CD4-positive, alpha-beta T cell treated with Interleukin-4 for 4 hours (primary cell): ENCODE measurements around the gene KCNJ11.

Experiments used
- DNase-seq: peaks from one replicate; pipeline ENCODE4 v3.0.0-alpha.2; 2020

The KCNJ11 gene

GRCh38 chr11:17389957-17390649 is 1.6 kb upstream of the KCNJ11 start:
- DNase-seq = no peak

GRCh38 chr11:17389211-17389956 is 925 bp upstream of the KCNJ11 start:
- DNase-seq = peak; percentile 62

GRCh38 chr11:17387811-17388210 is 648 bp downstream of the KCNJ11 start:
- DNase-seq = no peak

GRCh38 chr11:17387254-17387653 is 1.2 kb downstream of the KCNJ11 start:
- DNase-seq = no peak

- DNase-seq = peak; percentile 8
Observed at GRCh38 chr11:17386331-17387084, 2.0 kb downstream of the KCNJ11 start.

- no peak for DNase-seq
Observed at GRCh38 chr11:17385926-17386325, 2.5 kb downstream of the KCNJ11 start.

GRCh38 chr11:17385492-17385891 is 3.0 kb downstream of the KCNJ11 start:
- no peak for DNase-seq

GRCh38 chr11:17384002-17384511 is 4.4 kb downstream of the KCNJ11 start:
- peak; percentile 66 for DNase-seq

GRCh38 chr11:17383461-17383860 is 5.0 kb downstream of the KCNJ11 start:
- no peak for DNase-seq

GRCh38 chr11:17382046-17382728 is 6.3 kb downstream of the KCNJ11 start:
- no peak for DNase-seq

GRCh38 chr11:17381156-17381555 is 7.3 kb downstream of the KCNJ11 start:
- DNase-seq = no peak

- no peak for DNase-seq
Observed at GRCh38 chr11:17379383-17380180, 8.9 kb downstream of the KCNJ11 start.

GRCh38 chr11:17378655-17379054 is 9.8 kb downstream of the KCNJ11 start:
- no peak for DNase-seq

- no peak for DNase-seq
Observed at GRCh38 chr11:17376493-17376892, 12.0 kb downstream of the KCNJ11 start.

GRCh38 chr11:17375547-17375946 is 12.9 kb downstream of the KCNJ11 start:
- DNase-seq = no peak

- DNase-seq = no peak
Observed at GRCh38 chr11:17371614-17372013, 16.8 kb downstream of the KCNJ11 start.

GRCh38 chr11:17369684-17370243 is 18.7 kb downstream of the KCNJ11 start:
- DNase-seq = no peak

GRCh38 chr11:17369094-17369493 is 19.4 kb downstream of the KCNJ11 start:
- no peak for DNase-seq

GRCh38 chr11:17368551-17368950 is 19.9 kb downstream of the KCNJ11 start:
- DNase-seq = no peak

GRCh38 chr11:17366495-17366894 is 22.0 kb downstream of the KCNJ11 start:
- no peak for DNase-seq

GRCh38 chr11:17354601-17354991 is 33.9 kb downstream of the KCNJ11 start:
- peak; percentile 77 for DNase-seq
